GM21786 (cell line): ENCODE data around the gene DLX1.
A peak's percentile ranks its signal among the peaks of the same experiment; 100 is the strongest.
"Not testable (repeated sequence)": the region's sequence is repeated elsewhere in the genome, so short reads cannot be mapped to it uniquely, and the experiment has no call there.

ENCODE experiments used
- ATAC-seq: cut with Tn5 transposase; IDR thresholded peaks from one replicate; pipeline ENCODE4 v1.9.1; 2021; ENCODE audit not compliant: unreplicated experiment

The DLX1 gene

DNA sequence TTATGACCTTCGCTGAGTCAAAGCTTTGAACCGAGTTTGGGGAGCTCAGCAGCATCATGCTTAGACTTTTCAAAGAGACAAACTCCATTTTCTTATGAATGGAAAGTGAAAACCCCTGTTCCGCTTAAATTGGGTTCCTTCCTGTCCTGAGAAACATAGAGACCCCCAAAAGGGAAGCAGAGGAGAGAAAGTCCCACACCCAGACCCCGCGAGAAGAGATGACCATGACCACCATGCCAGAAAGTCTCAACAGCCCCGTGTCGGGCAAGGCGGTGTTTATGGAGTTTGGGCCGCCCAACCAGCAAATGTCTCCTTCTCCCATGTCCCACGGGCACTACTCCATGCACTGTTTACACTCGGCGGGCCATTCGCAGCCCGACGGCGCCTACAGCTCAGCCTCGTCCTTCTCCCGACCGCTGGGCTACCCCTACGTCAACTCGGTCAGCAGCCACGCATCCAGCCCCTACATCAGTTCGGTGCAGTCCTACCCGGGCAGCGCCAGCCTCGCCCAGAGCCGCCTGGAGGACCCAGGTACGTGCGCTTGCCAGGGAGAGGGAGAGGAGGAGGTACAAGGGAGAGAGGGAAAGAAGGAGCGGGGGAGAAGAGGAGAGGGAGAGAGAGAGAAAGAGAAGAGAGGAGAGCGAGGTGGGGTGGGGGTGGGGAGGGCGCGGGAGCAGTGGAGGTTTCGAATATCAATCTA is at the start of gene DLX1:
TSS of gene DLX1 (plus strand) at position 48 of the 700 bp plus-strand sequence. CDS start at position 219, 171 bp downstream.
- peak; percentile 17 for ATAC-seq

- ATAC-seq = no peak
These were observed 47.2 kb upstream of the DLX1 start for GRCh38 chr2:172038121-172038520.

DNA sequence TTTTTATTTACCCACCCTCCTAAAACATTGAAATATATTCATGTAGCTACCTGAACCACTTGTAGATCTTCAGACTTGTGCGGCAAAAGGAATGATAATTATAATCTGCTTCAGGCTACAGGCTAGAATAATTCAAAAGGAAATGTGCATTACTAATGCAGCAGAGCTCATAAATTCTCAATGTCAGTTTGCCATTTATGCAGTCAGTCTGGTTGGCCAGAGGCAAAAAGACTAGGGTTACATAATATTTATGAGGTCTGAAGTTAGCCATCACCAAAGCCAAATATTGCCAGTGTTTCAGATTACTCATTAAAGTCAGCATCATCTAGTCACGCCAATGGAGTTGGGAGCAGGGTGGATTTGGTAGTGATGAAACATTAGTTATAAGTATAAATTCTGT is 46.7 kb upstream of the DLX1 start:
- ATAC-seq = no peak

- no peak for ATAC-seq
These were observed 46.1 kb upstream of the DLX1 start for GRCh38 chr2:172039011-172039704.

DNA sequence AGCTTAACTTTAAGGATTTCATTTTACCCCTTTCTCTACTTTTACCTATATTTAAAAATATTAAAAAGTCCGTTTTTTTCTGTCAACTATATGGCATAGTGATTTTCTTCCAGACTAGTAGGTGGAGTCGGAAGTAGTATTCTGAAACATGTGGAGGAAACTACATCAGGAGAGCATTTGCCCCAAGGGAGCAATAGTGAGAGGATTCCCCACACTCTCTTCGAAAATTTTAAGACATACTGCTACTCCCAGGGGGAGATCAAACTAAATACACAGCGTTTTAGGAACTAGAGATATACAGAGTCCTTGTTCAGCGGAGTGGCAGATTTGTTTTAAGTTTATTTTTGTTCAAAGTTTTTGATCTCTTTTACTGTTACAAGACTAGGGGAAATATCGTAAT is 45.0 kb upstream of the DLX1 start:
- no peak for ATAC-seq

DNA sequence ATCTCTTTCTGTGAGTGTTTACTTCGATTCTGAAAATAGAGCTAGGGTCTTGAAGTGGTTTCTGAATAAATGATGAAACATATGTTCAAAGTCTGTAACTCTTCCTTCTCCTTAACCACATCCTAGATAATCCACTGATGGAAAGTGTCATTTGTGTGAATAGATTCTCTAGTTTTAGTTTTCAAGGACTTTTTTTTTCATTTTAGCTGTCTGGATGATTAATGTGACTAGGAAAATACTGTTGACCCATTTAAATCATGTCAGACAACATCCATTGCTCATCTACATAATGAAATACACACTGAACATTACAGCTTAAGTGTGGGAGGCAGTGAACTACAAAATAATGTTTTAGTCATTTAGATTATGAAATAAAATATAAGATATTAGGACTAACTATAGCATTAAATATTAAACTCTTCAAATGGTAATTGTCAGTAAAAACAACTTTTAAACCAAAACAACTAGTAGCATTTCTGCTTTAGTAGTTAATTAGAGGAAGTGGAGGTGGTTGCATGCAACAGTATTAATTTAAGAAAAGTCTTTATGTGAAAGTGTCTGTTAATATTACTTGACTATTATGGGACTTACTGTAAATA is 39.1 kb upstream of the DLX1 start:
- no peak for ATAC-seq

- ATAC-seq = no peak
These were observed 38.3 kb upstream of the DLX1 start for GRCh38 chr2:172046866-172047565.

GRCh38 chr2:172047566-172048507 is 37.5 kb upstream of the DLX1 start:
- ATAC-seq = no peak

- ATAC-seq = no peak
These were observed 36.5 kb upstream of the DLX1 start for GRCh38 chr2:172048508-172049503.

GRCh38 chr2:172049567-172050120 is 35.7 kb upstream of the DLX1 start:
- ATAC-seq = no peak

DNA sequence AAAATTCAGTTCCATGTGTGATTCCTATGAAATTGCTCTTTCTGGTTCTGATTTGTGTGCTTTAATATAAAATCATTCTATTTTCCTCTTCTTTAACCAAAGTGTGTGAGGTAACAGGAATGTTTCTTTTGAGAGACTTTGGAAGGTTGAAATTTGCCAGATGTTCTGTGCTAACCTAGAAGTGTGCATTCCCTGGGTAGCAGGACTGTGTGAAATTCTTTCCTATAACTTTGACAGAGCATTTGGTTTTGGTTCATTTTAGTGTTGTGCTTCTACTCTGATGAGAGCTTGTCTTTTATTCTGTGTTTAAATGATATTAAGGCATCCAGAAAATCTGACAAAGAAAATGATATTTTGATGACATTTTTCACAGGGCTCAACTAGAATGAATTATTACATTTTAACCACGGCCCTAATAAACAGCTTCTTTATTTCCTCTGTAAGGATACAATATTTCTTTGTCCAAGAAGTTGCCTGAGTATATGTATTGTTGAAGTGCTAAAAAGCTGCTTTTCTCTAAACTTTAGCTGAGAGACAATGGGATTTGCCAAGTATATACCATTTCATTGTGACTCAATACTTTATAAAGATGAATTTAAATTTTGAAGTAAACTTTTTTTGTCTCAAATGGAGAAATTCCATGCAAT is 34.7 kb upstream of the DLX1 start:
- ATAC-seq = no peak

GRCh38 chr2:172052000-172052983 is 33.0 kb upstream of the DLX1 start:
- no peak for ATAC-seq

- no peak for ATAC-seq
These were observed 31.8 kb upstream of the DLX1 start for GRCh38 chr2:172053486-172053885.

DNA sequence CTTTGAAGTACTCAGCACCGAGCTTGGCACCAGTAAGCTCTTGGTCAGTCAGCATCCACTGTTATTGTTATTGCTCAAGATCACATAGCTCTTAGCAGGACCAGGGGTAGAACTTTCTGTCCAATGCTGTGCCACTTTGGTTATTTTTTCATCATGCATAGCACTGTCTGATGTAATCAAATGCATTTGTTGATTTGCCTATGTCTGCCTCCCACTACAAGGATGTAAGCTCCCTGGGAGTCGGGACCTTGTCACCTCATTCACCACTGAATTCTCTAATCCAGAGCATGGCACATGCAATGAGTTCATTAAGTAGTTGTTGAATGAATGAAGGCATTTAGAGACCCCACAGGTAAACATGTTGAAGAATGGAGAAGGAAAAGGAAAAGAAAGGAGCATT is 29.0 kb upstream of the DLX1 start:
- ATAC-seq = no peak

GRCh38 chr2:172058660-172059059 is 26.6 kb upstream of the DLX1 start:
- no peak for ATAC-seq

DNA sequence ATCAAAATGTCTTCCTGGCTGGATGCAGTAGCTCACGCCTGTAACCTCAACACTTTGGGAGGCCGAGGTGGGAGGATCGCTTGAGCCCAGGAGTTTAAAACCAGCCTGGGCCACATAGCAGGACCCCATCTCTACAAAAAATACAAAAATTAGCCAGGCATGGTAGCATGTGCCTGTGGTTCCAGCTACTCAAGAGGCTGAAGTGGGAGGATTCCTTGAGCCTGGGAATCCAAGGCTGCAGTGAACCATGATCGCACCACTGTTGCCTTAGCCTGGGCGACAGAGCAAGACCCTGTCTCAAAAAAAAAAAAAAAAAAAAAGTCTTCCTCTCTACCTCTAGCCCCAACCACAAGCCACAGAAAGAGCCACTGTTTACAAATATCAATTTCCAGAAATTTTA is 25.2 kb upstream of the DLX1 start:
- ATAC-seq = not testable (repeated sequence)

- ATAC-seq = no peak
These were observed 22.8 kb upstream of the DLX1 start for GRCh38 chr2:172062402-172063004.
